Activated CD8-positive, alpha-beta memory T cell treated with anti-CD3 and anti-CD28 coated beads, Interleukin-2, amount 50 U/mL, for 4 hours (primary cell): ENCODE measurements around the gene SLC1A2.

ENCODE experiments used
- DNase-seq: peaks from one replicate; pipeline ENCODE4 v3.0.0-alpha.2; 2020

SLC1A2 gene

GRCh38 chr11:35293699-35294098 lies 125.7 kb downstream of the SLC1A2 start:
- DNase-seq, result no peak

GRCh38 chr11:35293035-35293434 lies 126.3 kb downstream of the SLC1A2 start:
- no peak for DNase-seq

GRCh38 chr11:35292279-35292678 lies 127.1 kb downstream of the SLC1A2 start:
- no peak for DNase-seq

DNA sequence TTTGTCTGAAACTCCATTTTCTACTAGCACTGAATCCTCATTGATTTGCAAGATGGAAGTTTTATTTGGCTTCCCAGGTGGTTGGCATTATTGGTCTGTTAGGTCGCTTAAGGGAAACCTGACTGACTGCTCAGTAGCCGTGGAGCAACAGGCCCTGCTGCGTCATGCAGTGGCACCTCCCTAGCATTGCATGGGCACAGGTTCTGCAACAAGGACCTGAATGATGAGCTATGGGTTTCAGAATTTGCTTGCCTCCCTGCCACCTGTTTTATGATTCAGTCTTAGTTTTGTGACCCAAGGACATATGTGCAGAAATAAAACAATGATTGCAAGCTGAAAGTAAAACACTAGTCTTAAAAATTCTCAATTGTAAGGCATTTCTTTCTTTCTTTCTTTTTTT lies 128.5 kb downstream of the SLC1A2 start:
- no peak for DNase-seq

GRCh38 chr11:35289821-35290220 lies 129.5 kb downstream of the SLC1A2 start:
- DNase-seq, result no peak

DNA sequence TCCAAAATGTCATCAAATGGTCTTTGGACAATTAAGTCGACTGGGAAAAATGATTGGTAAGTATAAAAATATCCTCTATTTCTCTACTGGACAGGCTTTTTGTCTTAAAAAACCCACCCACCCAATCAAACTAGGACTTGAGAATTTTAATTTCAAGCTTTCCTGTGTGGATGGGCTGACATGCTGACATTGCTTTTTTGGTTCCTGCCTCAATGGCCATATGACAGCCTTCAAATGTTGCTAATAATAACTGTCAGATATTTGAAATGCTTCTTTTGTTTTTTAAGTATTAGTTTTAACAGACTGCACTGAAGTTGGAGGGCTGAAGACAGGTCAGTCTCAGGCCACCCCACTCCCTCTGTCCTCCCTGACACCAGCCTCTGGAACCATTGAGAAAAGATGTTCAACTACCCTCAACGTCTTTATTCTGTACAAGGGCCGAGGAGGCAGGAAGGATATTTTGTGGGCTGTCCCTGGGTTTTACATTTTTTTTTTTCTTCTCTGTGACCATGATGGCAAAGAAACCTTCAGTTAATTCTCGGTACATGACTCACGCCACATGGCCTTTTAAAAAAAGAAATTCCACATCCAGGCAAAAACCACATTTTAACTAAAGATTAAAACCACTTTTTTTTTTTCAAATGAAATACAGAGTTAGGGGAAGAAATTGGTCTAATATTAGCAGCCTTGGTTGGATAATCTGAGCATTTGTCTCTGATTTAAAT lies 130.4 kb downstream of the SLC1A2 start:
- no peak for DNase-seq

DNA sequence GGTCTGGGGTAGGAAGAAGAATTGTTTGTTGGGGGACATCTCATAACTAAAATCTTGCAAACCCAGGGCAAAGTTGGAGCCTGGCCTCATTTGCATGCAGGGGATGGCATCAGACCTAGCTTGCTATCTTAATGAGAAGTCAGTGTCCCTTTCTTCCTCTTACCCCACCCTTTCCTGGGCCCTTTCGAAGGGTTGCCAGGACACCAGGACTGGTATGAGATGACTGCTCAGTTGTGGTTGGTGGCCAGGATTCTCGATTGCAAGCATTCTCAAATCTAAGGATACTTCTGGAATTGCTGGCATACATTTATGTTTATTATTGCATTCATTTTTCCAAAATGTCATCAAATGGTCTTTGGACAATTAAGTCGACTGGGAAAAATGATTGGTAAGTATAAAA lies 131.0 kb downstream of the SLC1A2 start:
- no peak for DNase-seq

GRCh38 chr11:35287344-35287890 lies 131.9 kb downstream of the SLC1A2 start:
- DNase-seq, result no peak

GRCh38 chr11:35286126-35286525 lies 133.2 kb downstream of the SLC1A2 start:
- DNase-seq, result no peak

GRCh38 chr11:35285471-35285870 lies 133.9 kb downstream of the SLC1A2 start:
- DNase-seq, result no peak

- DNase-seq, result no peak
Measured at GRCh38 chr11:35282221-35282882, 137.0 kb downstream of the SLC1A2 start.

DNA sequence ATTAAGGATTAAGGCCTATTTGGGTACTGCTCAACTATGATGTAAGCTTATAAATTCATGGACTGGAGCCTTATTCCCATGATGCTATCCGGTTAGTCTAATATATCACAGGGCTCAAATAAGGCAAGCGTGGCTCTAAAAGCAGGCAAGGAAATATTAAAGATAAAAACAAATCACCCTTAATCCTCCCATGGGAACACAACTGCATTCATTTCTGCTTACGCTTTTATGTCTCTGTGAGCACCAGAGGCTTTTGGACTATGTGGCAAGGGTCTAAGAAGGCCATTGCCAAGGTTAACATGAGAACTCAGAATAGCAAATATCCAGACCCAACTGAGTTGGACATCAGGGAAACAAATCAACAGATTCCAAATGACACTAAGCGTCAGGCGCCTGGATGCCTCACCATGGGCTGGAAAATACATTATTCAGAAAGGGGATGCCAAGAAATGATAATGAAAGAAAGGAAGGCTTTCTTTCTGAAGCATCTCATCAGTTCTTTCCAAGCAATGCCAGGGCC lies 138.1 kb downstream of the SLC1A2 start:
- DNase-seq, result no peak

DNA sequence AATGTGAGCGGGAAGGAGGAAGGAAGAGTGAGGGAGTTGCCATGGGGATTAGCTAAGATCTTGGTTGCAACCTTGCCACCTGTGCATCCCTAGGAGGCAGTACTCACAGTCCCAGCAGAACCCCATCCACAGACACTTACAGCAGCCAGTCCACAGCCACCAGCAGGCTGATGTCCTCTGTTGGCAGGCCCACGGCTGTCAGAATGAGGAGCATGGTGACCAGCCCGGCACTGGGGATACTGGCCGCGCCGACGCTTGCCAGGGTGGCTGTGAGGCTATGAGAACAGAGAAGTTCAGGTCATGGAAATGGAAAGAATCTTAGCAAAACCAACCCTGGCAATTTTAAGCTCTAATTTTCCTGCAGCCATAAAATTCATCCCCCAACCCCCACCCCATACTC lies 138.6 kb downstream of the SLC1A2 start:
- DNase-seq, result no peak

DNA sequence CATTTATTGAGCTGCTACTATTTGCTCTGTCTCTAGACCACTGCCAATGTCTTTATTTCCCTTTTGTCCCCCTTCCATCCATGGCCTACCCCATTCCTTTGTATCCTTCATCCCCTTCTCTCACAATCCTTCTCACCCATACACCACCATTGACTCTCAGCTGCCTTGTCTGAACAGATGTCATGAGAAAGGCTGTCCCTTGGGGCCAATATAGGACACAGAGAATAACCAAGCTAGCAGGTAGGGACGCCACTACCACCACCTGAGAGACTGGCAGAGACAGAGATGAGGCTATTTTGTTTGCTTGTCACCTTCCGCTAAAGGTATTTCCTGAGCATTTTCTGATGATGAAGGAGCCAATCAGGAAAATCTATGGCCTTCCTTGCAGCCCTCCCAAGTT lies 141.5 kb downstream of the SLC1A2 start:
- no peak for DNase-seq

DNA sequence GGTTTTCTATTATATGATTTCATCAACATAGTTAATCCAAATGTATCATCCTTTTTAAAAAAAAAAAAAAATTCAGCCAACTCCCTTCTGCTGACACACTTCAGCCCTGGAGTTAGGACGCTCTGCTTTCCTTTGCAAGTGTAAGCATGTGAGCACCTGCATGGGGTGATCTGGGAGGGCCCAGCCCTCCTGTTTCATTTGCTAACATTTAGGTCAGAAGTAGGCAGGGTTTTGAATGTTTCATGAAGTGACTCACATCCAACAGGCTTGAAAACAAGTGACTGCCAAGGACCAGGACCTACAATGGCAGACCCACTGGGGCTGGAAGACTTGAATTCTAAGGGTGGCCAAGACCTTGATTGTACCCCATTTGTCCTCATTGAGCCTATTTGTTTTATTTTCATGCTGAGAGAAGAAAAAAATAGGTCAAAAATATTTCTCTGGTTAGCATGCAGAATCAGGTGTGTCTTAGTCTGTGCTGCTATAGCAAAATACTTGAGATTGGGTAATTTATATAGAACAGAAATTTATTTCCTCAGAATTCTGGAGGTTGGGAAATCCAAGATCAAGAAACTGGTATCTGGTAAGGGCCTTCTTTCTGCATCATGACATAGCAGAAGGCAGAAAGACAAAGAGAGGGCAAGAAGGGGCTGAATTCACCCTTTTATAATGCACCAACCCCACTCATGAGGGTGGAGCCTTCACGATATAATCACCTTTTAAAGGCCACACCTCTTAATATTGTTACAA lies 142.8 kb downstream of the SLC1A2 start:
- no peak for DNase-seq

DNA sequence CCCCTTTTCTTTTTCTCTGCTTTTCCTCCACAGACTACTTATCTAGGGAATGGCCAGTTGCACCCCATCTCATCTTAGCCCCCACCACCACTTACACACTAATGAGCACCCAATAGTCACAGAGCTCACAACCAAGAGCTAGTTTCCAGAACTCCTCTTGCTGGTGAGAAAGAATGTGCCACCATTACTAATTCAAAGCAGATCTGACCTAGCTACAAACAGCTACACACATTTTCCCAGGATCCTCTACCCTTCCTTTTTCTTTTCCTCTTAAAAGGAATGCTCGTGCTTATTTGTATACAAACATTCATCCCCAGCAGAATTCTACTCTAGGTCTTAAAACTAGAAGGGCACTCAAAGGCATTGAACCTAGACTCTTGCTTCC lies 143.6 kb downstream of the SLC1A2 start:
- no peak for DNase-seq

- no peak for DNase-seq
Measured at GRCh38 chr11:35274909-35275785, 144.2 kb downstream of the SLC1A2 start.

- DNase-seq, result peak; percentile 26
Measured at GRCh38 chr11:35272391-35272902, 146.9 kb downstream of the SLC1A2 start.

GRCh38 chr11:35271031-35271430 lies 148.3 kb downstream of the SLC1A2 start:
- DNase-seq, result no peak

DNA sequence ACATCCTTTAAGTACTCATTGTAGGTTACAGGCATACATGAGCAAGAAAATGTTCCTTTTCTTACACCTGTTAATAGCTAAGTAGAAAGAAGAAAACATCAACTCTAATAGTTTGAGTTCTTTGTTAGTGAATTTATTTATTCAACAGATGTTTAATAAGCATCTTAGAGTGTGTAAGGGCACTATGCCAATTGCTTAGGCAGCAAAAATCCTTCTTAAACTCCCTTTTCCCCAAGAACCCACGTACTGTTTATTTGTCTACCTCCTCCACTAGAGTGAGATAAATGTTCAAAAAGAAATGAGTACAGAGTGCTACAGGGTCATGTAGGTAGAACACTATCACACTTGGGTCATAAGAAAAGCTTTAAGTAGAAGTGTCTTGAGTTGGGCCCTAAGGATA lies 149.0 kb downstream of the SLC1A2 start:
- no peak for DNase-seq

- DNase-seq, result no peak
Measured at GRCh38 chr11:35267504-35267903, 151.9 kb downstream of the SLC1A2 start.

GRCh38 chr11:35265755-35266454 lies 153.5 kb downstream of the SLC1A2 start:
- DNase-seq, result no peak
